Glutamatergic neuron (in vitro differentiated cells): ENCODE results near the gene GARIN3. TPM values are rescaled to one million over a fixed set of nuclear protein-coding genes. Genes with fewer than 3 reads are reported as not detected.

Experiments used
- DNase-seq: peaks from one replicate; pipeline ENCODE4 v3.0.0; 2022
- H3K27ac Mint-ChIP-seq: one replicate; pipeline ENCODE4 v1.8.0; 2020; ENCODE audit warnings: mild to moderate bottlenecking, mixed read lengths, inconsistent platforms; ENCODE audit not compliant: unreplicated experiment
- H3K27me3 Mint-ChIP-seq: one replicate; pipeline ENCODE4 v1.8.0; 2020; ENCODE audit warnings: mild to moderate bottlenecking, moderate library complexity, mixed read lengths, inconsistent platforms; ENCODE audit not compliant: unreplicated experiment
- H3K36me3 Mint-ChIP-seq: one replicate; pipeline ENCODE4 v1.8.0; 2020; ENCODE audit warnings: mild to moderate bottlenecking, mixed read lengths, inconsistent platforms; ENCODE audit not compliant: unreplicated experiment
- H3K4me1 Mint-ChIP-seq: one replicate; pipeline ENCODE4 v1.8.0; 2020; ENCODE audit warnings: mild to moderate bottlenecking, low read depth, mixed read lengths, inconsistent platforms; ENCODE audit not compliant: unreplicated experiment
- H3K4me3 Mint-ChIP-seq: one replicate; pipeline ENCODE4 v1.8.0; 2020; ENCODE audit warnings: mild to moderate bottlenecking, mixed read lengths, inconsistent platforms; ENCODE audit not compliant: unreplicated experiment
- H3K9me3 Mint-ChIP-seq: one replicate; pipeline ENCODE4 v1.8.0; 2020; ENCODE audit warnings: mild to moderate bottlenecking, moderate library complexity, mixed read lengths, inconsistent platforms; ENCODE audit not compliant: unreplicated experiment
- CTCF ChIP-seq: fragments of 200-600 bp; sonication (generic); IDR thresholded peaks from one replicate; pipeline ENCODE4 v1.5.0; 2021; ENCODE audit not compliant: partially characterized antibody, unreplicated experiment
- total RNA-seq: library from RNA; stranded (reverse); fragmentation: NEBNext Ultra II Directional; extraction: Animal tissue kit (Norgen Biotek cat#: 25700); gene quantifications from one replicate; pipeline ENCODE4 v1.2.1, GENCODE V29; 2021; ENCODE audit not compliant: unreplicated experiment

Gene GARIN3
- total RNA-seq, 1 donor from 2014 or later, result not detected

- TF ChIP-seq CTCF, result no peak
- no peaks in the 10 kb centered on the region for H3K36me3 Mint-ChIP-seq
- H3K4me3 Mint-ChIP-seq, result no peak overlapping the region
- DNase-seq, result no peak
- no peaks in the 10 kb centered on the region for H3K4me1 Mint-ChIP-seq
- H3K27ac Mint-ChIP-seq, result no peak overlapping the region
- H3K9me3 Mint-ChIP-seq, result no peaks in the 10 kb centered on the region
- no peaks in the 10 kb centered on the region for H3K27me3 Mint-ChIP-seq
These were observed 27.8 kb upstream of the GARIN3 start for GRCh38 chr5:157193699-157194424.

DNA sequence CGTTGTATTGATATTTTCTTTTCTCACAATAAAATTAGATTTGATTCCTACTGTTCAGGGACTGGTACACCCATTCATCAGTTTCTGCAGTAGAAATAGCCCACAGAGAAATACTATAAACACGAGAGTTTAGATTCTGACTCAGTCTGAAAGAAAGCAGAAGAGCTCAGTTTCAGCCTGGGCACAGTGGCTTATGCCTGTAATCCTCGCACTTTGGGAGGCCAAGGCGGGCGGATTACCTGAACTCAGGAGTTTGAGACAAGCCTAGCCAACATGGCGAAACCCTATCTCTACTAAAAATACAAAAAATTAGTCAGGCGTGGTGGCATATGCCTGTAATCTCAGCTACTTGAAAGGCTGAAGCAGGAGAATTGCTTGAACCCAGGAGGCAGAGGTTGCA, 23.2 kb upstream of the GARIN3 start:
- Mint-ChIP-seq H3K9me3 (no peaks in the 10 kb centered on the region), H3K4me3 (no peak overlapping the region), H3K36me3 (no peaks in the 10 kb centered on the region), H3K4me1 (no peaks in the 10 kb centered on the region), H3K27me3 (peaks cover 3% of the 10 kb centered on the region), H3K27ac (no peak overlapping the region)
- TF ChIP-seq CTCF, result no peak
- no peak for DNase-seq

DNA sequence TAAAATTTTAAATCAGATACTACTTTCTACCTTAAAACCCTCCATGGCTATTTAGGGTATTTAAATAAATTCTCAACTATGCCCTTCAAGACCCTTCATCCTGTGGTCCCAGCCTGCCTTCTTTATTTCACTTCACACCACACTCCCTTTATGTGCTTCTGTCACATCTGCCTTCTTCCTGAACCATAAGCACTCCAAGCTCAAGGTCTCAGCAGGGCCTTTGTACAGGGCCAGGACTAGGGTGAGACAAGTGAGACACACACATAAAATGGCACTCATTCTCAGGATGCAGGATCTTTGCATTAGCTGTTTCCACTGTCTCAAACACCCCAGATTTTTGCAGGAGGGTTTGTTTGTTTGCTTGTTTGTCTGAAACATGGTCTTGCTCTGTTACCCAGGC, 22.2 kb upstream of the GARIN3 start:
- Mint-ChIP-seq H3K27me3 (peaks cover 3% of the 10 kb centered on the region), H3K4me3 (no peak overlapping the region), H3K9me3 (no peaks in the 10 kb centered on the region), H3K36me3 (no peaks in the 10 kb centered on the region), H3K27ac (no peak overlapping the region), H3K4me1 (no peaks in the 10 kb centered on the region)
- no peak for TF ChIP-seq CTCF
- no peak for DNase-seq

DNA sequence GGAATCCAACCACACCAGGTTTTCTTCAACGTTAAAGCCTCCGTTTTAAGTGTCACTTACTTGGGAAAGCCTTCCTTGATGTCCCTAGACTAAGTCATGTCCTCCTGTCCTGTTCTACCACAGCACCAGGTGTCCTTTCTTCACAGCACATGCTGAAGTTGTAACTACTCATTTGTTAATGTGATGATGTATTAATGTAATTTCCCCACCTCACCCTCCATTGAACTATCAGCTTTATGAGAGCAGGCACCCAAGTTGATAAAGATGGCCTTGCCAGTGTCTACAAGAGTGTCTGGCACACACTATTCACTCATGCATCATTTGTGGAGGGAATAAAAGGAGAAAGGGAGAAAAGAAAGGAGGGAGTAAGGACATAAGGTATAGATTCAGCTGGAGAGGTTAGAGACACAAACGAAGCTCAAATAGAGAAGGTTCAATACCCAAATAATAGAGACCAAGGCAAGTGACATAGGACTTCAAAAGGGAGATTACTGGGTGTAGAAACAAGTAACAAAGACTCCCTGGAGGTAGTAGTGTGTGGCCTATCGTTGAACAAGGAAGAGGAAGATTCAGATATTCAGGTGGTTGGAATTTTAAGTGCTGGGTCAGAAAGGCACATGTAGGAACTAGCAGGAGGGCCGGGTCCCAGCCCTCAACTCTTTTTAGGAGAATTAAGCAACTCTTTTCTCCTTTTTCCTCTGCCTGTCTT, 21.1 kb upstream of the GARIN3 start:
- no peaks in the 10 kb centered on the region for H3K9me3 Mint-ChIP-seq
- no peak overlapping the region for H3K4me3 Mint-ChIP-seq
- H3K36me3 Mint-ChIP-seq, result no peaks in the 10 kb centered on the region
- H3K27ac Mint-ChIP-seq, result no peak overlapping the region
- no peak for DNase-seq
- H3K27me3 Mint-ChIP-seq, result peaks cover 3% of the 10 kb centered on the region
- TF ChIP-seq CTCF, result no peak
- no peaks in the 10 kb centered on the region for H3K4me1 Mint-ChIP-seq
